Fibroblast of pulmonary artery (primary cell): Measurements from ENCODE around the gene MDK.
A peak's percentile ranks its signal among the peaks of the same experiment; 100 is the strongest.

ENCODE experiments used
- DNase-seq: peaks from one replicate; pipeline ENCODE4 v3.0.0-alpha.2; 2010; ENCODE audit warnings: low read depth
- H3K4me3 ChIP-seq: replicated peaks from 2 replicates; pipeline ENCODE4 v1.5.1; 2011; ENCODE audit warnings: low read depth, mild to moderate bottlenecking, control low read depth, low read length, moderate library complexity
- TF ChIP-seq, protein P1 (sequence below): IDR thresholded peaks from 2 replicates; pipeline ENCODE4 v1.5.1; 2011; ENCODE audit warnings: mild to moderate bottlenecking, control low read depth, low read length, inconsistent platforms; ENCODE audit errors: missing control alignments

The MDK gene, protein sequence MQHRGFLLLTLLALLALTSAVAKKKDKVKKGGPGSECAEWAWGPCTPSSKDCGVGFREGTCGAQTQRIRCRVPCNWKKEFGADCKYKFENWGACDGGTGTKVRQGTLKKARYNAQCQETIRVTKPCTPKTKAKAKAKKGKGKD

DNA sequence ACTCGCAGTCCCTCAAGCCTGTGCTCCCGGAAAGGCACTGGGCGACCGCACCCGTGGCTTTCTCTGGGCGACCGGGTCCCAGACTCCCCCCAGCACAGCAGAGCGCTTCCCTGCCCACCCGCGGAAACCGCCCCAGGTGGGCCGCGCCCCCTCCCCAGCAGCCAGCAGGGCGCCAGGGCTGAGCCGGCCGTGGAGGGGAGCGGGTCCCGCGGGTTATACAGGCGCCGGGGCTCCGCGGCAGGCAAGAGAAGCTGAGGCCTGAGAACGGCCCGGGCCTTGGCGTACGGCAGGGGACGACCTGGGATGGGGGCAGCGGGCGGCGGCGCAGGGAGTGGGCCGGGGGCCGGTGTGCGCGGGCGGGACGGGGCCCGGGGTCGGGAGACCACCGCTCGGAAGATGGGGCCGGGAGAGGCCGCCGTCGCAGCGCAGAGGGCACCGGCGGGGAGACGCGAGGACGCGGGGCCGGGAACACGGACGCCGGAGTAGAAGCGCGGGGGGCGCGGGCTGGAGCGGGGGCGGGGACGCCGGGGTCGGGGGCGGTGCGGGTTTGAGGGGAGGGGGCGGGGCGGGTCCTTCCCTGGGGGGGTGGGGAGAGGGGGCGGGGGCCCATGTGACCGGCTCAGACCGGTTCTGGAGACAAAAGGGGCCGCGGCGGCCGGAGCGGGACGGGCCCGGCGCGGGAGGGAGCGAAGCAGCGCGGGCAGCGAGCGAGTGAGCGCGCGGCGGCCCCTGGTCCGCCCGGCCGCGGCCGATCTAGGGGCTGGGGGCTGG, at the start of gene MDK:
MDK (plus strand) TSS at position 622 of the 771 bp plus-strand sequence. CDS start 389 bp downstream, outside the sequence.
- DNase-seq = no peak
- peak within 1 kb of the TSS; percentile 59 for H3K4me3 ChIP-seq
- TF ChIP-seq, protein P1, sequence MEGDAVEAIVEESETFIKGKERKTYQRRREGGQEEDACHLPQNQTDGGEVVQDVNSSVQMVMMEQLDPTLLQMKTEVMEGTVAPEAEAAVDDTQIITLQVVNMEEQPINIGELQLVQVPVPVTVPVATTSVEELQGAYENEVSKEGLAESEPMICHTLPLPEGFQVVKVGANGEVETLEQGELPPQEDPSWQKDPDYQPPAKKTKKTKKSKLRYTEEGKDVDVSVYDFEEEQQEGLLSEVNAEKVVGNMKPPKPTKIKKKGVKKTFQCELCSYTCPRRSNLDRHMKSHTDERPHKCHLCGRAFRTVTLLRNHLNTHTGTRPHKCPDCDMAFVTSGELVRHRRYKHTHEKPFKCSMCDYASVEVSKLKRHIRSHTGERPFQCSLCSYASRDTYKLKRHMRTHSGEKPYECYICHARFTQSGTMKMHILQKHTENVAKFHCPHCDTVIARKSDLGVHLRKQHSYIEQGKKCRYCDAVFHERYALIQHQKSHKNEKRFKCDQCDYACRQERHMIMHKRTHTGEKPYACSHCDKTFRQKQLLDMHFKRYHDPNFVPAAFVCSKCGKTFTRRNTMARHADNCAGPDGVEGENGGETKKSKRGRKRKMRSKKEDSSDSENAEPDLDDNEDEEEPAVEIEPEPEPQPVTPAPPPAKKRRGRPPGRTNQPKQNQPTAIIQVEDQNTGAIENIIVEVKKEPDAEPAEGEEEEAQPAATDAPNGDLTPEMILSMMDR = no peak

DNA sequence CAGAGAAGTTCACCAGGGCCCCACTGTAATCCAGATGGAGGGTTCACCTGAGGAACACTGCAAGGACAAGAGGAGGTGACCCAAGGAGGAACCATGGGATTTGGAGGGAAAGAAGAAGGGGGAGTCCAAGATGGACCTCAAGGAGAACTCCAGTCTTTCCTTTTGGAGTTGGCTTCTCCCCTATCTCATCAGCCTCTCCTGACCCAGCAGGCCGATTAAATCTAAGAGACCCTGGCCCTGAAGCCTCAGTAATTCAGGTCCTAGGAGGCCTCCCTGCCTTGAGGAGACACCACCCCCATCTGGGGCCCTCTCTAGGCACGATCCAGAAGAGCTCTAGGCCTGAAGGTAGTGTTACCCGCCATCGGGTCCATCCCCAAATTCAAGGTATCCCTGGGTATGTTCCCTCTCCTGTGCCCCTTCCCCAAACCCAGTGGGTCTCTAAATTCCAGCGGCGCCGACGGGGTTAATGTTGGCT, 49.3 kb upstream of the MDK start:
- no peak overlapping the region for H3K4me3 ChIP-seq
- TF ChIP-seq, protein P1 = no peak
- no peak for DNase-seq

DNA sequence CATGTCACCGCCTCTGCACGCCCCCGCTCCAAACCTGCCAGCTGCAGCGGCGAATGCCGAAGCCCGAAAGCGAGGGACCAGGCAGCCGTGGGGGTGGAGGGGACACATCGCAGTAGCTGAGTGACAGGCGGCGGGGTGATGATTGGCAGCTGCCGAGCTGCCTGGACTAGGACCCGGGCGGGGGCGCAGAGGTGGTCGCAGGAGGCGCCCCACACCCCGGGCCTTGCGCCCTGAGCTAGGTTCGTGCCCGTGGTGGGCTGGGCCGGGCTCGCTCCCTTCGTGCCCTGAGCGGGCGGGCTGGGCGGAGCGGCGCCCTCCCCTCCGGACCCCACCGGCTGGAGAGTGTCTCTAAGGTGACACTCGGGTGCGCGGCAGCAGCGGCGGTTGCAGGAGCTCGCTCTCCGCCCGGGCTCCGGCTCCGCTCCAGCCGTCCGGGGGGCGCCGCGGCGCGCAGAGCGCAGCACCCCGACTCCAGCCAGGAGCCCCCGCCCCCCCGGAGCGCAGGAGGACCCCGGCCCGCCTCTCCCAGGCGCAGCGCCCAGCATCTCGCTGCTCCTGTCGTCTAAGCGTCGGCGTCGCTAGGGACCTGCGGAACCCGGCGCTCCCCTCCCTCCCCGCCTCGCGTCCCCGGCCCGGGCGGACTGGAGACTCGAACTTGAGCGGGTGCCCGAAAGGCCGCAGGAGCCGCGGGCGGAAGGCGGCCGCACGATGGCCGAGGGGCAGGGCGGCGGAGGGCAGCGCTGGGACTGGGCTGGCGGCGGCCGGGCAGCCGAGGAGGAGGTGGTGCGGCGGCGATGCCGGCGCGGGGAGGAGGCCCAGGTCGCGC, 48.7 kb upstream of the MDK start:
- TF ChIP-seq, protein P1 = no peak
- no peak for DNase-seq
- peak overlapping the region; percentile 5 for H3K4me3 ChIP-seq

DNA sequence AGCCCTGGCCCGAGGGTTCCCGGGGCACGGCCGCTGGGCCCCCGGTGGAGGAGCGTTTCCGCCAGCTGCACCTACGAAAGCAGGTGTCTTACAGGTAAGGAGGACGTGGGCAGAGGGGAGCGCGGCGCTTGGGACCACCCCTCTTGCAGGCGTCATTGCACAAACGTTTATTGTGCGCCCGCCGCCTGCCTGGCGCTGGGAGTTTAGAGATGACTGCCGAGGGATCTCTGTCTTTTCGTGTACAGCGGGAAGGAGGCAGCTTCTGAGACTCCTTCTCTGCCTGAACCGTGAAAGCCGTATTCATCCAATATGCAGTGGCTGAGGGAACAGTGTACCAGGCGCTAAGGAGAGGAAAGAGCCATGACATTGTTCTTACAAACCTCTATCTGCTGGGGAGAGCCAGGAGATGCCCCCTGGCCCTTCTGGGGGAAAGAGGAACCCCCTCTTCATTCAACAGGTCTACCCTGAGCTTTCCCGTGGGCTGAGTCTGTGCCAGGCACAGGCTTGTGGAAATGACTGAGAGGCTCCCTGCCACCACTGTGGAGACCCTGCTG, 48.0 kb upstream of the MDK start:
- H3K4me3 ChIP-seq = no peak overlapping the region
- TF ChIP-seq, protein P1 = no peak
- no peak for DNase-seq

DNA sequence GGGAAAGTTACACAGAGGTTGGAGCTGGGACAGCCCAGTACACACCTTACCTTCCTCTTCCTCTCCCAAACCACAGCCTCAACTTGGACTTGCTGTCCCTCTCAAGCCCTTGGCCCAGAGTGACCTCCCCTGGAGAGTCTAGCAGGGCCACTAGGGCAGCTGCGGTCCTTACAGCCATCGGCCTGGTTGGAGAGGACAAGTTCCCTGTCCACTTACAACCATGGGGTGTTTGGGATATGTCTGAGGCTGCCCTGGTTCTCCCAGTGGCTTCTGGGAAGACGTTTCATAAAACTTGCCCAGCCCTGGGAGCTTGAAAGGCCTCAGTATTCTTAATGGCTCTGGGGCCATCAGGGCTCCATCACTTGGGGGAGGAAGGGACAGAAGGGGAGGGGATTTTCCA, 47.3 kb upstream of the MDK start:
- no peak overlapping the region for H3K4me3 ChIP-seq
- no peak for DNase-seq
- TF ChIP-seq, protein P1 = no peak

DNA sequence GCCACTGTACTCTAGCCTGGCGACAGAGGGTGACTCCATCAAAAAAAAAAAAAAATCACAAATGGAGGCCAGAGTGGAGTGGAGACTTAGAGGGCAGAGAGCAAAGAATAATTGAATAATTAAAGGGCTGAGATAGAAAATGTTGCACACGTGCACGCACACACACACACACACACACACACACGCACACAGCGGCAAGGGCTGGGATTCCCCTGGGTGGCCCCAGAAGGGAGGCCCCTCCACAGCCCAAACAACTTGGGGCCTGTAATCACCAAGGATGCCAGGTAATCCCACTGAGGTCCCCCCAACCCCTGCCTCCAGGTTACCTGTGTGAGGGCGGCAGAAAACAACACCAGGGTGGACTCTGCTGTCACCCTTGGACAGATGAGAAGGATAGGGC, 46.2 kb upstream of the MDK start:
- TF ChIP-seq, protein P1 = no peak
- DNase-seq = no peak
- H3K4me3 ChIP-seq = no peak overlapping the region
